Measurements from ENCODE around the gene TTC17. TPM values are rescaled to one million over a fixed set of nuclear protein-coding genes. Genes with fewer than 3 reads are reported as not detected.
"Not testable (repeated sequence)": the region's sequence is repeated elsewhere in the genome, so short reads cannot be mapped to it uniquely, and the experiment has no call there.

The TTC17 gene
- total RNA-seq, 1 donor = 77.4 TPM

DNA sequence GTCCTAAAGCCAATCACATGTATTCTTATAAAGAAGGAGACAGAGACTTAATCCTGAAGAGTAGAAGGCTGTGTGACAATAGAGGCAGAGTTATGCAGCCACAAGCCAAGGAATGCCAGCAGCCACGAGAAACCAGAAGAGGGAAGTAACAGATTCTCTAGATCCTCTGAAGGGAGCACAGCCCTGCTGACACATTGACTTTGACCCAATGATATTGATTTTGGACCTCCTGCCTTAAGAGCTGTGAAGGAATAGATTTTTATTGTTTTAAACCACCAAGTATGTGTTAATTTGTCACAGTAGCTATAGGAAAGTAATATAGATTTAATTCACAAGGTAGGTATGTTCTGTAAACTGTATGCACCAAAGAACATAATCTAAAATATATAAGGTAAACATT is 103.6 kb downstream of the TTC17 start:
- H4K20me1 ChIP-seq (ENCODE audit: insufficient read depth, low read length) = no peaks in the 10 kb centered on the region
- no peaks in the 10 kb centered on the region for H3K4me1 ChIP-seq (ENCODE audit: insufficient read depth, low read length)
- no peaks in the 10 kb centered on the region for H3K79me2 ChIP-seq (ENCODE audit: insufficient read depth, low read length)
- H3K4me2 ChIP-seq (ENCODE audit: insufficient read depth, low read length) = no peak overlapping the region
- H3K27ac ChIP-seq (ENCODE audit: low read depth, low read length) = no peak overlapping the region
- H3K9me3 ChIP-seq (ENCODE audit: low read depth, low read length) = no peaks in the 10 kb centered on the region
- H3K27me3 ChIP-seq (ENCODE audit: insufficient read depth, low read length) = no peaks in the 10 kb centered on the region
- peaks cover 22% of the 10 kb centered on the region for H3K36me3 ChIP-seq (ENCODE audit: insufficient read depth, low read length)
- TF ChIP-seq, protein P1, sequence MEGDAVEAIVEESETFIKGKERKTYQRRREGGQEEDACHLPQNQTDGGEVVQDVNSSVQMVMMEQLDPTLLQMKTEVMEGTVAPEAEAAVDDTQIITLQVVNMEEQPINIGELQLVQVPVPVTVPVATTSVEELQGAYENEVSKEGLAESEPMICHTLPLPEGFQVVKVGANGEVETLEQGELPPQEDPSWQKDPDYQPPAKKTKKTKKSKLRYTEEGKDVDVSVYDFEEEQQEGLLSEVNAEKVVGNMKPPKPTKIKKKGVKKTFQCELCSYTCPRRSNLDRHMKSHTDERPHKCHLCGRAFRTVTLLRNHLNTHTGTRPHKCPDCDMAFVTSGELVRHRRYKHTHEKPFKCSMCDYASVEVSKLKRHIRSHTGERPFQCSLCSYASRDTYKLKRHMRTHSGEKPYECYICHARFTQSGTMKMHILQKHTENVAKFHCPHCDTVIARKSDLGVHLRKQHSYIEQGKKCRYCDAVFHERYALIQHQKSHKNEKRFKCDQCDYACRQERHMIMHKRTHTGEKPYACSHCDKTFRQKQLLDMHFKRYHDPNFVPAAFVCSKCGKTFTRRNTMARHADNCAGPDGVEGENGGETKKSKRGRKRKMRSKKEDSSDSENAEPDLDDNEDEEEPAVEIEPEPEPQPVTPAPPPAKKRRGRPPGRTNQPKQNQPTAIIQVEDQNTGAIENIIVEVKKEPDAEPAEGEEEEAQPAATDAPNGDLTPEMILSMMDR (IDR thresholded peaks at IDR 0.05; ENCODE audit: extremely low read depth, low read depth, low read length) = no peak
- no peak for DNase-seq (ENCODE audit: insufficient read length, low spot score, missing footprints)
- H3K4me3 ChIP-seq (ENCODE audit: insufficient read depth, low read length) = no peak overlapping the region
- no peak overlapping the region for H2AFZ ChIP-seq (ENCODE audit: low read length)

DNA sequence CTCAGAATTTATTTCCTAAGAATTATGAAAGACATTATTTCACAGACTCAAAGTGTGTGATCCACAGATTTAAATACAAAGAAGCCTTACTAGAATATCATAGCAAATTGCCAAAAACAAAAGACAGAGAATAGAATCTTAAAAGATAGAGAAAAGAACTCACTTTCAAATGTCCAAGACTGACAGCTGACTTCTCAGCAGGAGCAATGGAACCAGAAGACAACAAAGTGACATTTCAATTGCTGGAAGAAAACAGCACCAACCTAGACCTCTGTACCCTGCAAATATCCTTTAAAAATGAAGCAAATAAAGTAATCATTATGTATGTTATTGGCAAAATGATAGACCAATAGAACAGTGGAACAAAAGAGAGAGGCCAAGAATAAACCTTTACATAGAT is 109.2 kb downstream of the TTC17 start:
- no peak for DNase-seq (ENCODE audit: insufficient read length, low spot score, missing footprints)
- Histone ChIP-seq H3K4me1 (ENCODE audit: insufficient read depth, low read length) (no peaks in the 10 kb centered on the region), H3K79me2 (ENCODE audit: insufficient read depth, low read length) (no peaks in the 10 kb centered on the region), H3K4me3 (ENCODE audit: insufficient read depth, low read length) (no peak overlapping the region), H3K27ac (ENCODE audit: low read depth, low read length) (no peak overlapping the region), H4K20me1 (ENCODE audit: insufficient read depth, low read length) (no peaks in the 10 kb centered on the region), H3K36me3 (ENCODE audit: insufficient read depth, low read length) (peaks cover 25% of the 10 kb centered on the region), H3K27me3 (ENCODE audit: insufficient read depth, low read length) (no peaks in the 10 kb centered on the region), H2AFZ (ENCODE audit: low read length) (no peak overlapping the region), H3K9me3 (ENCODE audit: low read depth, low read length) (no peaks in the 10 kb centered on the region), H3K4me2 (ENCODE audit: insufficient read depth, low read length) (no peak overlapping the region)
- TF ChIP-seq, protein P1 (IDR thresholded peaks at IDR 0.05; ENCODE audit: extremely low read depth, low read depth, low read length) = no peak

DNA sequence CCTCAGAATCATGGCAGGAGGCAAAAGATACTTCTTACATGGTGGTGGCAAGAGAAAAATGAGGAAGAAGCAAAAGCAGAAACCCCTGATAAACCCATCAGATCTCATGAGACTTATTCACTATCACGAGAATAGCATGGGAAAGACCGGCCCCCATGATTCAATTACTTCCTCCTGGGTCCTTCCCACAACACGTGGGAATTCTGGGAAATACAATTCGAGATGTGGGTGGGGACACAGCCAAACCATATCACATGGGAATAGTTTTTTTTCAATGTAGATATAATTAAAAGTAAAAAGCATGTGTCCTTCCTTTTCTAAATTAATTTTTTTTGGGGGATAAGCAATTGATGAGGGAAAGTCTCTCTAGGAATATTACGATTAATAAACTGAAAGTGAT is 118.8 kb downstream of the TTC17 start:
- not testable (repeated sequence) for H3K27me3 ChIP-seq (ENCODE audit: insufficient read depth, low read length); H2AFZ ChIP-seq (ENCODE audit: low read length)

DNA sequence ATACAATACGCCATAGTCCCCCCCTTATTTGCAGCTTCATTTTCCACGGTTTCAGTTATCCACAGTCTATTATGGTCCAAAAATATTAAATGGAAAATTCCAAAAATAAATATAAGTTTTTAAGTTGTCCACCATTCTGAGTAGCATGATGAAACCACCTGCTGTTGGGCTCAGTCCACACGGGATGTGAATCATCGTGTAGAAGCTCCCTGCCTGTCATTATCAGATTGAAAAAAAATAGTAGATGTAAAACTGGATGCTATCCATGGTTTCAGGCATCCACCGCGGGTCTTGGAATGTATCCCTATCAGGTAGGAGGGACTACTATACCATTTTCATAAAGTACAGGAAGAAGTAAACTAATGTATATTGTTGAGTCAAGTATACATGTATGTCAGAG is 127.4 kb downstream of the TTC17 start:
- H3K4me1 ChIP-seq (ENCODE audit: insufficient read depth, low read length) = no peaks in the 10 kb centered on the region
- no peak for DNase-seq (ENCODE audit: insufficient read length, low spot score, missing footprints)
- no peaks in the 10 kb centered on the region for H4K20me1 ChIP-seq (ENCODE audit: insufficient read depth, low read length)
- H3K4me2 ChIP-seq (ENCODE audit: insufficient read depth, low read length) = no peak overlapping the region
- no peaks in the 10 kb centered on the region for H3K79me2 ChIP-seq (ENCODE audit: insufficient read depth, low read length)
- H3K36me3 ChIP-seq (ENCODE audit: insufficient read depth, low read length) = peaks cover 10% of the 10 kb centered on the region
- H2AFZ ChIP-seq (ENCODE audit: low read length) = no peak overlapping the region
- H3K27ac ChIP-seq (ENCODE audit: low read depth, low read length) = no peak overlapping the region
- H3K9me3 ChIP-seq (ENCODE audit: low read depth, low read length) = no peaks in the 10 kb centered on the region
- no peak overlapping the region for H3K4me3 ChIP-seq (ENCODE audit: insufficient read depth, low read length)
- H3K27me3 ChIP-seq (ENCODE audit: insufficient read depth, low read length) = no peaks in the 10 kb centered on the region
- TF ChIP-seq, protein P1 (IDR thresholded peaks at IDR 0.05; ENCODE audit: extremely low read depth, low read depth, low read length) = no peak

More for the DNA sequence above, 118.8 kb downstream of the TTC17 start:
- not testable (repeated sequence) for H3K4me3 ChIP-seq (ENCODE audit: insufficient read depth, low read length); H3K36me3 ChIP-seq (ENCODE audit: insufficient read depth, low read length); H4K20me1 ChIP-seq (ENCODE audit: insufficient read depth, low read length); H3K79me2 ChIP-seq (ENCODE audit: insufficient read depth, low read length); H3K4me1 ChIP-seq (ENCODE audit: insufficient read depth, low read length); DNase-seq (ENCODE audit: insufficient read length, low spot score, missing footprints); H3K4me2 ChIP-seq (ENCODE audit: insufficient read depth, low read length); H3K27ac ChIP-seq (ENCODE audit: low read depth, low read length); H3K9me3 ChIP-seq (ENCODE audit: low read depth, low read length)

Measured in osteoblast (primary cell).